ENCODE measurements around the gene TNFRSF1B. TPM values are rescaled to one million over a fixed set of nuclear protein-coding genes. Genes with fewer than 3 reads are reported as not detected.

Gene TNFRSF1B
- total and polyA plus RNA-seq, 9 of the 15 experiments (the other 6 are each of a cell fraction or from before 2014, with no cell fraction given), result 8.8 to 91.3 (median 36.0) TPM

GRCh38 chr1:12167493-12168429, 970 bp downstream of the TNFRSF1B start (continued):
- TF ChIP-seq CREM (IDR thresholded peaks at IDR 0.05; ENCODE audit: low read depth), result peak; percentile 43
- TF ChIP-seq ARID3A (IDR thresholded peaks at IDR 0.05; ENCODE audit: borderline replicate concordance, low read depth, low read length), result no peak

GRCh38 chr1:12168451-12169160, 1.8 kb downstream of the TNFRSF1B start:
- BruUV-seq (replicated peaks), result no TSS peak
- ATAC-seq (peak; percentile 12), DNase-seq (ENCODE audit: extremely low read depth in 1 of 4, low spot score in 3 of 4) (peak; percentile 52 to 68 (median 60)), FAIRE-seq (peak; percentile 32)
- peak overlapping the region; percentile 82 for H3K4me2 ChIP-seq (ENCODE audit: insufficient read depth, low read length)
- H3K9ac ChIP-seq (ENCODE audit: insufficient read depth in 1 of 2, low read depth in 2 of 2, low read length in 2 of 2), result peak overlapping the region; percentile 81 to 93
- POLR2A ChIA-PET, result interaction anchor here (0.7 to 2.1 kb wide), 5 partner anchors 11 to 58 kb away, joined by 3 to 18 read pairs (median 5); no protein-coding TSS in a partner anchor
- H3K9me3 ChIP-seq (replicated peaks; ENCODE audit: control insufficient read depth, insufficient read depth, low read depth, low read length), result no peaks in the 10 kb centered on the region
- peaks cover 33 to 34% of the 10 kb centered on the region in 2 experiments for H3K4me1 ChIP-seq (replicated peaks in 1 of 2; ENCODE audit: control insufficient read depth in 2 of 2, insufficient read depth in 2 of 2, low read length in 2 of 2)
- no peaks in the 10 kb centered on the region for H3K27me3 ChIP-seq (ENCODE audit: control insufficient read depth in 2 of 2, insufficient read depth in 2 of 2, low read length in 2 of 2)
- peak overlapping the region; percentile 52 for H3K4me3 ChIP-seq
- in situ Hi-C loops (cut with MboI), result no loop called here
- H3K9me1 ChIP-seq (ENCODE audit: control insufficient read depth, insufficient read depth, low read length), result no peaks in the 10 kb centered on the region
- intact Hi-C loops (cut with micrococcal nuclease), result no loop called here
- CTCF ChIA-PET (ENCODE audit: low intra/inter-chr PET ratio), result no interaction called here
- peak overlapping the region; percentile 78; the same call in 2 of the 3 replicates for H3K27ac ChIP-seq (ENCODE audit: extremely low read depth, low read depth, low read length)
- peaks cover 63% of the 10 kb centered on the region for H3K79me2 ChIP-seq (ENCODE audit: control insufficient read depth, insufficient read depth, low read length)
- 28% methylated on average over 17 of the region's 17 CpGs for WGBS (ENCODE audit: insufficient coverage, low coverage, missing lambda C conversion rate)
- H2AFZ ChIP-seq (ENCODE audit: low read depth, low read length), result no peak overlapping the region
- H4K20me1 ChIP-seq (replicated peaks; ENCODE audit: control insufficient read depth, insufficient read depth, low read length), result peaks cover 17% of the 10 kb centered on the region
- H3K36me3 ChIP-seq (ENCODE audit: control insufficient read depth, insufficient read depth, low read length), result peaks cover 17% of the 10 kb centered on the region; the same call in 2 of the 3 replicates
- TF ChIP-seq ZNF217 (CRISPR knock-in tag; IDR thresholded peaks at IDR 0.05), result no peak
- TF ChIP-seq MLX (CRISPR knock-in tag; conservative IDR thresholded peaks at IDR 0.05), result no peak
